Right ventricle myocardium superior (tissue), 1 donor: Measurements from ENCODE around the gene KLHL25. TPM values are rescaled to one million over a fixed set of nuclear protein-coding genes. Genes with fewer than 3 reads are reported as not detected.
"Not testable (repeated sequence)": the region's sequence is repeated elsewhere in the genome, so short reads cannot be mapped to it uniquely, and the experiment has no call there.

ENCODE experiments used
- ATAC-seq: fragments of 200-7000 bp; cut with Tn5 transposase; one replicate; pipeline ENCODE4 v1.9.1; 2020; ENCODE audit warnings: mild to moderate bottlenecking; ENCODE audit not compliant: poor library complexity
- DNase-seq: peaks from one replicate; pipeline ENCODE4 v3.0.0-alpha.2; 2020
- intact Hi-C: fragments of 100-400 bp; cut with DNase I; formaldehyde crosslinking; loops from one replicate; pipeline ENCODE4 v1.11.2; 2022
- long read RNA-seq: library from polyadenylated mRNA; unstranded; transcript quantifications from one replicate; pipeline ENCODE4 v2.0.0, GENCODE V29; 2021
- total RNA-seq: library from RNA; stranded (reverse); fragmentation: NEBNext Ultra II Directional; extraction: Animal tissue kit (Norgen Biotek cat#: 25700); gene quantifications from one replicate; pipeline ENCODE4 v1.2.1, GENCODE V29; 2021
- donor health status: DM: no; HTN: yes; CAD: no; lungs with severe emphysema.

The KLHL25 gene
- 4.1 TPM for total RNA-seq
- long read RNA-seq, full-length matches to known transcripts = 9 of 20 reads
- long read RNA-seq, partial matches to known transcripts = 11 of 20 reads
- long read RNA-seq, other reads (novel, unspliced or antisense) = 0 of 20 reads

GRCh38 chr15:85794598-85795336, at the start of gene KLHL25:
Gene KLHL25 (minus strand): TSS chr15:85794925. CDS start chr15:85769810, 25,115 bp downstream.
- ATAC-seq (peak; percentile 99), DNase-seq (peak; percentile 96)
- intact Hi-C loops = loop anchor here (5.0 kb wide), 1 partner anchor 47 kb away; no protein-coding TSS in a partner anchor

- DNase-seq (no peak), ATAC-seq (no peak)
- intact Hi-C loops = no loop called here
These were observed 46.1 kb upstream of the KLHL25 start for GRCh38 chr15:85840802-85841152.

DNA sequence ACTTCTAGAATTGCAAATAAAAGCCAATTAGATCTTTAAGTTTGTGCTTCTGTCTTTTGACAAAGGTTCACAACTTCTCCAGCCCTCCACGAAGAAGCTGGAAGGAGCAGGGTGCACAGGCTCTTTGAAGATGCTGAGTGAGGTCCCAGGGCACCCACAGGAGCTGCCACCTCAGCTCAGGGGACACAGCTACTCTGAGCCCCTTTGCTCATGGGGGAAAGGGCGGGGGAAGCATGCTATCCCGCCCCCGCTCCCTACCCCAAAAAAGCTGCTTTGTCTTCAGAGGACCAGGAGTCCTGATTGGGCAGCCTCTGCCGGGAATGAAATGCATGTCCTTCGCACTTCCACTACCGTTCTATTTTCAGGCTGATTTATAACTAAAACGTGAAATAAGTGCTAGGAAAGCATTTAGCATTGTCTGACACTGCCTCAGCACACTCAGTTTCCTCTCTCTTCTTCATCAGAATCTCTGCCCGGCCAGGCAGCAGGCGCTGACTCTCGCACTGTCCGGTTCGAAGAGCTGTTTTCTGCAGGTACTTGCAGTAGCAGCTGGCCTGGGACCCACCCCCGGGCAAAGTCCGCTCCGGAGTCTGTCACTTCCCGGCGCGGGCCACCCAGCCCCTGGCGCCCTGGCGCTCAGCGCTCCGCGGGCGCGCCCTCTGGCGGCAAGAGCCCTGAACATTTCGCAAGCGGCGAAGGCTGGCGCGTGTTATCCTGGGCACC, 45.5 kb upstream of the KLHL25 start:
- ATAC-seq (peak; percentile 97), DNase-seq (peak; percentile 90)
- intact Hi-C loops = no loop called here

DNA sequence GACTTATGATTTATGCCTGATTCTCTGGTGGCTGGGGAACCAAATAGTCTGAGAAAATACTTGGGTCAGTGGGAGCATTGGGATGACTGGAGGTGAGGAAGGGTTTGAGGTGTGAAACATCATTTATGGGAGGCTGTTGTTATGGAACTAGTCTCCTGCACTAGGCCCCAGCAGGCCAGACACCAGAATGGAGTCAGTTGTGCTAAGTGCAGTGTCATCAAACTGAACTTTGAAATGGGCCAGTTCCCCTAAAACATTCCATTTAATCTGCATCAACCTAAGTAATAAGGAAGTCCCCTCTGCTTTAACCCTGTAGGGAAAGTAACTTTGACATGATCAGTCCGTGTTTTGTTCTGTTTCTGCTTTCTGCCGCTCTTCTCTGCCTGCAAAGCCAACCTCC, 44.9 kb upstream of the KLHL25 start:
- intact Hi-C loops = loop anchor here (10.0 kb wide), 1 partner anchor 545 kb away; no protein-coding TSS in a partner anchor
- ATAC-seq (no peak), DNase-seq (no peak)

DNA sequence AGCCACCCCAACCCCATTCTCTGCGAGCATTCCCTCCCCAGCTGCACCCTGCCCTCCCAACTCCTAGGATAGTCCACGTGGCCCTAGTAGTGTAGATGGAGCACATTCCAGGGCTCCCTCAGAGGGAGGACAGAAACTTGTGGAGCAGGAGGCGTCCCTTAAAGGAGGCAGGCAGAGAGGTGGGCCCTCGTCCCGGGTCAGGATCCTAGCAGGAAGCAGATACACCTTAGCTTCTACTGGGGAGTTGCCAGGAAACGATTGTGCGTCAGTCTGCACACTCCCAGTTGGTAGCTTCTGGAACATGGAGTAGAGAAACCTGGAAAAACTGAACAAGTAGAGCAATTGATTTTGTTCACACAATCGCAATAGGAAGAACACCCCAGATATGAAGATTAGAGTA, 43.9 kb upstream of the KLHL25 start:
- intact Hi-C loops = loop anchor here (10.0 kb wide), 1 partner anchor 544 kb away; no protein-coding TSS in a partner anchor
- no peak for DNase-seq
- ATAC-seq = no peak

- DNase-seq = no peak
- no peak for ATAC-seq
- intact Hi-C loops = loop anchor here (10.0 kb wide), 1 partner anchor 543 kb away; no protein-coding TSS in a partner anchor
These were observed 43.2 kb upstream of the KLHL25 start for GRCh38 chr15:85837881-85838280.

DNA sequence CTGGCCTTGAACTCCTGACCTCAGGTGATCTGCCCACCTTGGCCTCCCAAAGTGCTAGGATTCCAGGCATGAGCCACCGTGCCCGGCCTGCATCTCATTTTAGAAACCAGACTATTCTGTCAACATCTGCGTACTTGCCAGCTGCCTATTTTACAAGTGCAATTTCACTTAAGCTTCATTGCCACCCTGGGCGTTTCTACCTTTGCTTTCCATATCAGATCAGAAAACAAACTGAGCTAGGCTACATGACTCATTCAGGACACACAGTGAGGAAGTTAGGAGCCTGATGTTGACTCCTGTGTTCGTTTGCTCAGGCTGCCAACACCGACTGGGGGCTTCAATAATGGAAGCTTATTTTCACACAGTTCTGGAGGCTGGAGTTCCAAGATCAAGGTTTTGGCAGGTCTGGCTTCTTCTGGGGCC, 42.3 kb upstream of the KLHL25 start:
- intact Hi-C loops = loop anchor here (10.0 kb wide), 1 partner anchor 542 kb away; no protein-coding TSS in a partner anchor
- DNase-seq = no peak
- ATAC-seq = no peak

DNA sequence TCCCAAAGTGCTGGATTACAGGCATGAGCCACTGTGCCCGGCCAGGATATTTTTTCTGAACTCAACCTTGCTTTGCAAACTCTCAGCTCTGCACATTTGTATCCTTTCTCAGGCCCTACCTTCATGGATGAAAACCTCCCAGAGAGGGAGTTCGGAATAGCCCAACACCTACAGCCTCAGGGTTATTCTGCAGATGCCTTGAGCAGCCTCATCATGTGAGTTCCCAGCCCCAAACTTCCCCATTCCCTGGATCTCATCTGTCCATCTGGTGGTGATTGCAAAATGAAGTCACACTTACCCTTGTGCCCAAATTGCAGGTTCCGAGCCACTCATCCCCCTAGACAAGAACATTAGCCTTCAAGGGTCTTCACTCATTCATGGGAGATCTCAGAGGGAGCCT, 39.9 kb upstream of the KLHL25 start:
- intact Hi-C loops = loop anchor here (10.0 kb wide), 1 partner anchor 540 kb away; no protein-coding TSS in a partner anchor
- ATAC-seq = no peak
- DNase-seq = no peak

- intact Hi-C loops = loop anchor here (10.0 kb wide), 1 partner anchor 538 kb away; no protein-coding TSS in a partner anchor
- ATAC-seq = no peak
These were observed 37.7 kb upstream of the KLHL25 start for GRCh38 chr15:85832394-85832793.

GRCh38 chr15:85831415-85832113, 36.8 kb upstream of the KLHL25 start:
- intact Hi-C loops = loop anchor here (10.0 kb wide), 1 partner anchor 537 kb away; no protein-coding TSS in a partner anchor
- DNase-seq = peak; percentile 69
- peak; percentile 95 for ATAC-seq

More at GRCh38 chr15:85832394-85832793, 37.7 kb upstream of the KLHL25 start:
- no peak for DNase-seq

DNA sequence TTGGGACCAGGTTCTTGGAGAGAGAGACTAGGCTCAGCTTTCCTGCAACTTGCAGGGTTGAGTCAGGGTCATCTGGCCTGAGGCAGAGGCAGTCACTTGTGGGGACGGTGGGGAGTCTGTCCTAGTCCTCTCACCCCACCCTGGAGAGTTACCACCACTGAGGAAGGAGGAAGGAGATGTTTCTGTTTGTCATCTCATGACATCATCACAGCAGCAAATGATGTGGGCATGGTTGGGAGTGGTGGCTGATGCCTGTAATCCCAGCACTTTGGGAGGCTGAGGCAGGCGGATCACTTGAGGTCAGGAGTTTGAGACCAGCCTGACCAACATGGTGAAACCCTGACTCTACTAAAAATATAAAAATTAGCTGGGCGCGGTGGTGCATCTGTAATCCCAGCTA, 35.0 kb upstream of the KLHL25 start:
- intact Hi-C loops = loop anchor here (5.0 to 10.0 kb wide), 2 partner anchors 97 to 535 kb away; no protein-coding TSS in a partner anchor

GRCh38 chr15:85828874-85829273, 34.1 kb upstream of the KLHL25 start:
- no peak for DNase-seq
- no peak for ATAC-seq
- intact Hi-C loops = loop anchor here (5.0 kb wide), 1 partner anchor 97 kb away; no protein-coding TSS in a partner anchor

More for the DNA sequence above, 35.0 kb upstream of the KLHL25 start:
- ATAC-seq, DNase-seq: not testable (repeated sequence)

GRCh38 chr15:85828126-85828525, 33.4 kb upstream of the KLHL25 start:
- intact Hi-C loops = loop anchor here (5.0 kb wide), 1 partner anchor 96 kb away; no protein-coding TSS in a partner anchor
- DNase-seq (no peak), ATAC-seq (no peak)

DNA sequence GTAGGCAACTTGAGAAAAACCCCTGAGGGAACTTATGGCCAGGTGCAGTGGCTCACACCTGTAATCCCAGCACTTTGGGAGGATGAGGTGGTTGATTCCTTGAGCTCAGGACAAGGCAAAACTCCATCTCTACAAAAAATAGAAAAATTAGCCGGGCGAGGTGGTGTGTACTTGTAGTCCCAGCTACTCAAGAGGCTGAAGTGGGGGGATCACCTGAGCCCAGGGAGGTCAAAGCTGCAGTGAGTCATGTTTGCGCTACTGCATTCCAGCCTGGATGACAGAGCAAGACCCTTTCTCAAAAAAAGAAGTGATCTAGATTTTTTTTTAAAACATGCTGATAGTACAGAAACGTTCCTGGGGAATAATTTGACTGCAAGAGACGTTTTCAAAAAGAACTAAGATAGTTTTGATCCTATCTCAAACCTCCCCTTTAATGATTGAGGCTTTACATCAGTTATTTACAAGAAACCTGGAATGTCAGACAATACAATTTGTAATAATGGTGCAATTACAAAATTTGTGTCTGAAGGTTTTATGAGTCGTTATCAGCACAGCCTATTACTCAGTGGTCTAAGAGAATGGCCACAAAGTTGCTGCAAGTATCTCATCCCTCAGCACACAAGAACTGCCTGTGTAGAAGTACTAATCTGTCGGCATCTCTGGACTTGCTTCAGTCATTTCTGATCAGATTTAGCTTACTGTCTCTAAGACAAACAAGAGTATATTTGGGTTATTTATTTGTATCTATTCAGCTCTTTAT, 32.2 kb upstream of the KLHL25 start:
- intact Hi-C loops = loop anchor here (5.0 kb wide), 1 partner anchor 95 kb away; no protein-coding TSS in a partner anchor
- DNase-seq (no peak), ATAC-seq (no peak)

DNA sequence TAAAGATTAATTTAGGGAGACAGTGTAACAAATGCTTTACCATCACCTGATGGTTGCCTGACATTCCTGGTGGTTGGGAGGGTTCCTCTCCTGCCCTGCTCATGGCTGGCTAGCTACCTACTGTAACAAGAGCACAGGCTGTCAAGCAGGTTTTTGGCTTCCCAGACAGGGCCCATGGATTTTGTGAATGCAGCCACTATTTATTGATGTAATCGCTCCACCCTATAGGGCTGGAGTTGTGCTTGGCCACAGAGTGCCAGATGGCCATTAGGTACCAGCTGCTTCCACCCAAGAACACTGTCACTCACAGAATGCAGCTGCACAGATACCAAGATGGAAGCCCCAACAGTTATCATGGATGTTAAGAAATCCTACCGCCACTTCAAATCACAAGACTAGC, 31.0 kb upstream of the KLHL25 start:
- intact Hi-C loops = loop anchor here (5.0 kb wide), 1 partner anchor 93 kb away; no protein-coding TSS in a partner anchor
- ATAC-seq (no peak), DNase-seq (no peak)

DNA sequence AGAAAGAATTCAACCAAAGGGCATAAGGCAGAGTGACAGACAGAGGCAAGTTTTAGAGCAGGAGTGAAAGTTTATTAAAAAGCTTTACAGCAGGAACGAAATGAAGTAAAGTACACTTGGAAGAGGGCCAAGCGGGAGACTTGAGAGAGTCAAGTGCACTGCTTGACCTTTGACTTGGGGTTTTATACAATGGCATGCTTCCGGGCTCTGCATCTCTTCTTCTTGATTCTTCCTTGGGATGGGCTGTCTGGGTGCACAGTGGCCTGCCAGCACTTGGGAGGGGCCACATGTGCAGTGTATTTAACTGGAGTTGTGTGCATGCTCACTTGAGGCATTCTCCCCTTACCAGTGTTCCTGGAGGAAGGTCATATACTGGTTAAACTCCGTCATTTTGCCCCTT, 30.4 kb upstream of the KLHL25 start:
- ATAC-seq (no peak), DNase-seq (no peak)
- intact Hi-C loops = loop anchor here (5.0 kb wide), 1 partner anchor 93 kb away; no protein-coding TSS in a partner anchor

GRCh38 chr15:85821545-85821944, 26.8 kb upstream of the KLHL25 start:
- DNase-seq (no peak), ATAC-seq (no peak)
- intact Hi-C loops = no loop called here

GRCh38 chr15:85819938-85820337, 25.2 kb upstream of the KLHL25 start:
- no peak for ATAC-seq
- DNase-seq = no peak
- intact Hi-C loops = no loop called here
